Skeletal muscle tissue (tissue), 4 donors: Measurements from ENCODE around the gene KLF12. TPM values are rescaled to one million over a fixed set of nuclear protein-coding genes. Genes with fewer than 3 reads are reported as not detected.

Source experiments
- H3K27ac ChIP-seq: one replicate; pipeline ENCODE4 v1.7.0; 2013; ENCODE audit warnings: mild to moderate bottlenecking, low read depth, low read length, inconsistent platforms
- H3K27me3 ChIP-seq, 3 donors: one replicate each; pipeline ENCODE4 v1.7.0; 2013; ENCODE audit warnings: low read length in 3 of 3; ENCODE audit not compliant: control insufficient read depth in 3 of 3, insufficient read depth in 3 of 3
- H3K36me3 ChIP-seq, 3 donors: one replicate each; pipeline ENCODE4 v1.7.0; 2013; ENCODE audit warnings: low read length in 3 of 3; ENCODE audit not compliant: control insufficient read depth in 3 of 3, insufficient read depth in 3 of 3
- H3K4me1 ChIP-seq, 3 donors: one replicate each; pipeline ENCODE4 v1.7.0; 2013; ENCODE audit warnings: low read length in 3 of 3, mild to moderate bottlenecking in 3 of 3; ENCODE audit not compliant: control insufficient read depth in 3 of 3, insufficient read depth in 3 of 3
- H3K4me3 ChIP-seq, 3 donors: one replicate each; pipeline ENCODE4 v1.7.0; 2013; ENCODE audit warnings: low read length in 3 of 3
- H3K9ac ChIP-seq, 3 donors: one replicate each; pipeline ENCODE4 v1.7.0; 2013; ENCODE audit warnings: low read length in 3 of 3, mild to moderate bottlenecking in 3 of 3, moderate library complexity in 2 of 3, low read depth in 1 of 3
- H3K9me3 ChIP-seq, 3 donors: one replicate each; pipeline ENCODE4 v1.7.0; 2013; ENCODE audit warnings: low read length in 3 of 3; ENCODE audit not compliant: control insufficient read depth in 3 of 3
- total RNA-seq: library from RNA; depleted of rRNA; stranded (reverse); fragments of >200 nt; gene quantifications from one replicate; pipeline ENCODE4 v1.2.3, GENCODE V29; 2014
- donor health status: Osteomylitis.

Gene KLF12
- total RNA-seq, 1 donor from 2014 or later = 18.3 TPM

DNA sequence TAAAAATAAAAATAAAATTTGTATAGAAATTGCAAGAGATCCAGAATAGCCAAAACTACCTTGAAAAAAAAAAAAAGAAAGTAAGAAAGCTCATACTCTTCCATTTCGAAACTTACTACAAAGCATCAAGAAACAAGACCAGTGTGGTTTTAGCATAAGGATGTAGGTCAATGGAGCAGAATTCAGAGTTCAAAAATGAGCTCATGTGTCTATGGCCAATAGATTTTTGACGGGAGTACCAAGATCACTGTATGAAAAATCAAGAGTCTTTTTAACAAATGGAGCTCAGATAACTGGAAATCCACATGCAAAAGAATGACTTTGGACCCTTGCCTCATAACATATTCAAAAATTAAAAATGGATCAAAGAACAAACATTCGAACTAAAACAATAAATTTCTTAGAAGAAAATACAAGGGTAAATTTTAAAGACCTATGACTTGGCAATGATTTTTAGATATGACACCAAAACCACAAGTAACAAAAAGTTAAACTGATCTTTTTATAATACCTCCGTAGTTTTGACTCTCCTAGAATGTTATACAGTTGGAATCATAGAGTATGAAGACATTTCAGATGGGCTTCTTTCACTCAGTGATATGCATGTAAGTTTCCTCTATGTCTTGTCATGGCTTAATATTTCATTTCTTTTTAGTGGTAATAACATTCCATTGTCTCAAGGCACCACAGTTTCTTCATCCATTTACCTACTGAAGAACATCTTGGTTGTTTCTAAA is 43.2 kb downstream of the KLF12 start:
- Histone ChIP-seq H3K27me3 (no peaks in the 10 kb centered on the region), H3K36me3 (no peaks in the 10 kb centered on the region), H3K9ac (no peak overlapping the region), H3K9me3 (no peaks in the 10 kb centered on the region), H3K4me1 (peaks cover 3 to 18% (median 7%) of the 10 kb centered on the region in 3 donors), H3K27ac (no peak overlapping the region), H3K4me3 (no peak overlapping the region)

DNA sequence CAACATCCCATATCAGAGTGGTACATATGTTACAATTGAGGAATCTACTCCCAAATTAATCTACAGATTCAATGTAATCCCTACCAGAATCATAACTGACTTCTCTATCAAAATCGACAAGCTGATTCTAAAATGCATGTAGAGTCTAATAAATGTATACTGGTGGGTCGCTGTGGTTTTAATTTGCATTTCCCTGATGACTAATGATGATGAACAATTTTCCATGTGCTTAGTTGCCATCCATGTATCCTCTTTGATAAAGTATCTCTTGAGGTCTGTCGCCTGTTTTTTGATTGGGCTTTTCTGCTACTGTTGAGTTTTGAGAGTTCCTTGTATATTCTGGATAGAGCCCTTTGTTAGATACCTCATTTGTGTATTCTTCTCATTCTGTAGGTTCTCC is 43.8 kb downstream of the KLF12 start:
- Histone ChIP-seq H3K4me1 (peaks cover 3 to 18% (median 7%) of the 10 kb centered on the region in 3 donors), H3K4me3 (no peak overlapping the region), H3K36me3 (no peaks in the 10 kb centered on the region), H3K9ac (no peak overlapping the region), H3K27ac (no peak overlapping the region), H3K9me3 (no peaks in the 10 kb centered on the region), H3K27me3 (no peaks in the 10 kb centered on the region)

GRCh38 chr13:74087357-74087756 is 46.8 kb downstream of the KLF12 start:
- peaks cover 3 to 18% (median 10%) of the 10 kb centered on the region in 3 donors for H3K4me1 ChIP-seq
- peak overlapping the region in 1 of 3 donors; percentile 19 for H3K9ac ChIP-seq
- H3K27me3 ChIP-seq = no peaks in the 10 kb centered on the region
- no peak overlapping the region for H3K4me3 ChIP-seq
- no peaks in the 10 kb centered on the region for H3K9me3 ChIP-seq
- no peak overlapping the region for H3K27ac ChIP-seq
- H3K36me3 ChIP-seq = no peaks in the 10 kb centered on the region
